Tibial artery (tissue), 4 donors: ENCODE results near the gene CD47.

ENCODE experiments used
- DNase-seq, 2 donors: peaks; one replicate each; pipeline ENCODE4 v3.0.0-alpha.2; 2019
- H3K27ac ChIP-seq, 2 donors: fragments of 200-600 bp; sonication (generic) in 1 of 2; 1 replicate in 1 of 2; 2 replicates in 1 of 2; pipeline ENCODE4 v1.5.1; 2018 to 2019; ENCODE audit warnings: mild to moderate bottlenecking in 1 of 2
- H3K27me3 ChIP-seq, 2 donors: fragments of 200-600 bp; sonication (generic) in 1 of 2; one replicate each; pipeline versions ENCODE4 v1.5.1 to v1.6.0; 2016 to 2019
- H3K36me3 ChIP-seq, 3 donors: fragments of 200-600 bp; sonication (generic) in 2 of 3; one replicate each; pipeline ENCODE4 v1.5.1; 2016 to 2019; ENCODE audit warnings: mild to moderate bottlenecking in 2 of 3
- H3K4me1 ChIP-seq, 4 donors: fragments of 200-600 bp; sonication (generic) in 2 of 4; 1 replicate in 3 of 4; 2 replicates in 1 of 4; pipeline ENCODE4 v1.5.1; 2016 to 2019
- H3K4me3 ChIP-seq, 2 donors: fragments of 200-600 bp; sonication (generic) in 1 of 2; 1 replicate in 1 of 2; 2 replicates in 1 of 2; pipeline ENCODE4 v1.5.1; 2018 to 2019; ENCODE audit warnings: mild to moderate bottlenecking in 2 of 2
- H3K9me3 ChIP-seq, 3 donors: fragments of 200-600 bp; sonication (generic) in 1 of 3; one replicate each; pipeline ENCODE4 v1.5.1; 2016 to 2019
- intact Hi-C: fragments of 100-400 bp; cut with DNase I; formaldehyde crosslinking; loops from one replicate; pipeline ENCODE4 v1.15.0; 2023; ENCODE audit warnings: low total_unique reads
- TF ChIP-seq, protein P1 (sequence below), 2 experiments: fragments of 200-600 bp in 1 of 2; fragments of 450-650 bp in 1 of 2; IDR thresholded peaks; one replicate each; pipeline ENCODE4 v1.5.1; 2017 to 2019; ENCODE audit warnings: antibody characterized with exemption in 2 of 2, mild to moderate bottlenecking in 1 of 2, moderate library complexity in 1 of 2

The CD47 gene

DNA sequence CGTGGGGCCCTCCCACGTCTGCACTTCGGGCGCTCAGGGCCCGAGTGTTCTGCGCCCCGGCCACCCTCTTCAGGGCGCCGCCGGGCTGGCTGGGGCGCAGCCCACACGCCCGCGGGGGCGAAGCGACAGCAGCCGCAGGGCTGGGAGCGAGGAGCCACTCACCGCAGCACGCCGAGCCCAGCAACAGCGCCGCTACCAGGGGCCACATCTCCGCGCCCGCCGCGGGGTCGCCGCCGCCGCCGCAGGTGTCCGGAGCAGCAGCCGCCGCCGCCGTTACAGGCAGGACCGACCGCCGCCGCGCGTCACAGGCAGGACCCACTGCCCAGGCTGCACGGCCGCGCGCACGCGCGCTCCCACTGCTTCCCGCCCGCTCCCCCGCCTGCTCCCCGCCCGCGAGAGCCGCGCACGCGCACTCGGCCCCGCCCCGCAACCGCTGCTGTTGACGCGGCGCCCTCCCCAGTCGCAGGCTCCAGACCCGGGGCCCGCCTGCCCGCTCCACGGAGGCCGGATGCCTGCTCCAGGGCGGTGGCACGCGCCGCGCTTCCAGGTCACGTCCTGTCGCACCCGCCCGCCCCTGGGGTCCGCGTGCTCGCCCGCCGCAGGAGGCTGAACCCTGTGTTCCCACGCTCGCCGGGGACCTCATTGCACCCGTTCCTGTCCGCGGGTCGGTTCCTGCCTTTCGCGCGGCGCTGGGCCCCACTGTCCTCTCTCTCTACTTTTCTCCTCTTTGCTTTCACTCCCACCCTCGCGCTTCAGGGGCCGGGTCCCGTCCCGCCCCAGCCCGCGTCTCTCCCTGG, at the start of gene CD47:
Gene CD47 (minus strand): TSS at position 331 of the 797 bp plus-strand sequence. CDS start 123 bp downstream, at position 208.
- no peaks in the 10 kb centered on the region for H3K27me3 ChIP-seq
- peak within 1 kb of the TSS; percentile 84 to 86 for H3K4me3 ChIP-seq
- intact Hi-C loops, result loop anchor here (10.0 kb wide), 2 partner anchors 166 to 856 kb away; no protein-coding TSS in a partner anchor
- H3K36me3 ChIP-seq, result peaks cover 0 to 3% (median 0%) of the 10 kb centered on the region in 3 donors
- TF ChIP-seq, protein P1, sequence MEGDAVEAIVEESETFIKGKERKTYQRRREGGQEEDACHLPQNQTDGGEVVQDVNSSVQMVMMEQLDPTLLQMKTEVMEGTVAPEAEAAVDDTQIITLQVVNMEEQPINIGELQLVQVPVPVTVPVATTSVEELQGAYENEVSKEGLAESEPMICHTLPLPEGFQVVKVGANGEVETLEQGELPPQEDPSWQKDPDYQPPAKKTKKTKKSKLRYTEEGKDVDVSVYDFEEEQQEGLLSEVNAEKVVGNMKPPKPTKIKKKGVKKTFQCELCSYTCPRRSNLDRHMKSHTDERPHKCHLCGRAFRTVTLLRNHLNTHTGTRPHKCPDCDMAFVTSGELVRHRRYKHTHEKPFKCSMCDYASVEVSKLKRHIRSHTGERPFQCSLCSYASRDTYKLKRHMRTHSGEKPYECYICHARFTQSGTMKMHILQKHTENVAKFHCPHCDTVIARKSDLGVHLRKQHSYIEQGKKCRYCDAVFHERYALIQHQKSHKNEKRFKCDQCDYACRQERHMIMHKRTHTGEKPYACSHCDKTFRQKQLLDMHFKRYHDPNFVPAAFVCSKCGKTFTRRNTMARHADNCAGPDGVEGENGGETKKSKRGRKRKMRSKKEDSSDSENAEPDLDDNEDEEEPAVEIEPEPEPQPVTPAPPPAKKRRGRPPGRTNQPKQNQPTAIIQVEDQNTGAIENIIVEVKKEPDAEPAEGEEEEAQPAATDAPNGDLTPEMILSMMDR (IDR thresholded peaks at IDR 0.05), result no peak
- no peaks in the 10 kb centered on the region for H3K9me3 ChIP-seq
- H3K27ac ChIP-seq, result peak within 1 kb of the TSS; percentile 82 to 92
- DNase-seq, result peak; percentile 91 to 96
- peaks cover 0 to 17% (median 0%) of the 10 kb centered on the region in 4 donors for H3K4me1 ChIP-seq

DNA sequence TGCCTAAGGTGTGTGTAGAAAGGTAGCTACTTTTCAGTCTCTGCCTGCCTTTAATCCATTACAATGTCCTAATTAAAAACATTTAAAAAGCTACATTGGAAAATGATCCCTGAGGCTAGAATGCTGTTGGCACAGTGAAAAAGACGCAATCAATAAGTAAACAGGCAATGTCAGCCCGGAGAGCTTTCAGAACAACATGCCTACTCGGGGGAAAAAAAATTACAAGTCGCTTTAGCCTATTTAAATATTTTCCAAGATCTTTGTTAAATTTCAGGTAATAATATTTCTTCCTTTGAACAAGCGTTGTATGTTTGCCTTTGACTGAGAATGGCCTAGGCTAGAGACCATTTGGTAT, 46.6 kb upstream of the CD47 start:
- H3K36me3 ChIP-seq, result no peaks in the 10 kb centered on the region
- intact Hi-C loops, result no loop called here
- no peaks in the 10 kb centered on the region for H3K27me3 ChIP-seq
- no peak overlapping the region for H3K4me3 ChIP-seq
- no peak overlapping the region for H3K27ac ChIP-seq
- H3K4me1 ChIP-seq, result peaks cover 0 to 10% (median 0%) of the 10 kb centered on the region in 4 donors
- no peaks in the 10 kb centered on the region for H3K9me3 ChIP-seq
- TF ChIP-seq, protein P1 (IDR thresholded peaks at IDR 0.05), result no peak
- no peak for DNase-seq

DNA sequence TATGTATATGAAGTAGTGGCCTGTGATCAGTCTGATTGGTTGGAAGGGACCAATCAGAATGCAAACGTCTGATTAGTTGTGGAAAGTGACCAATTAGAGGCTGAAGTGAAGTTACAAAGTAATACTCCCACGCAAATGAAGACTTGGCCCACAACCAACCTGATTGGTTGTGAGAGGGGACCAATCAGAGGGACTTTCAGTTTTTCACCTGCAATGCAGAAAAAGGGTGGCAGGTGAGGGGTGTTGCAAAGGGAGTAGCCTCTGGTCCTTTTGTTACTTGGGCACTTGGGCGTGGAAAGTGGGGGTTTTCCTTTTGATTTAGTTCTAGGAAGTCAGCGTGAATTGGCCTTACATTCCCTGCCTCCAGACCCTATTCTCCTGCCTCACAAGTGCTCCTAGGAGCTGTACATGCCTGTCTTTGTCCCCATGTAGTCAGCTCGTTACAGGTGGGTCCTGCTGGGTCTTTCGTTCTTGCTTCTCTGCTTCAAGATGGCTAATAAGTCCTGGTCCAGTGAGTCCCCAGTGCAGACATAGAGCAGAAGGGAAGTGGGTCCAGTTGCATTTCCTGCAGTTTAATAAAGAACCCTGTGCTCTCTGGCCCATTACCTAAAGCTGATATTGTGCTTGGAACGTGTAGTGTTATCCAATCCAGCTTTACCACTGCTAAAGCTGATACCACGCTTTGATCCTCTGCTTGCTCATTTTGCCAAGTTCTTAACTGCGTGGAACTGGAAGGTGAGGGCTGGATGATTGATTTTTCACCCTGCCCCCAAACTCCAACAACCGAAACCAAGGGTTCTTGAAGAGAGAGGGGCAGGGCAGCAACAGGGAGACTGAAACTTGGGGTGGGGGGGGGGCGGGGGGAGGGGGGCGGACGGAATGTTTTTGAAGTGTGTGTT, 46.0 kb upstream of the CD47 start:
- peaks cover 0 to 10% (median 0%) of the 10 kb centered on the region in 4 donors for H3K4me1 ChIP-seq
- no peaks in the 10 kb centered on the region for H3K9me3 ChIP-seq
- DNase-seq, result no peak
- TF ChIP-seq, protein P1 (IDR thresholded peaks at IDR 0.05), result no peak
- intact Hi-C loops, result no loop called here
- H3K36me3 ChIP-seq, result no peaks in the 10 kb centered on the region
- H3K4me3 ChIP-seq, result no peak overlapping the region
- no peaks in the 10 kb centered on the region for H3K27me3 ChIP-seq
- H3K27ac ChIP-seq, result no peak overlapping the region

DNA sequence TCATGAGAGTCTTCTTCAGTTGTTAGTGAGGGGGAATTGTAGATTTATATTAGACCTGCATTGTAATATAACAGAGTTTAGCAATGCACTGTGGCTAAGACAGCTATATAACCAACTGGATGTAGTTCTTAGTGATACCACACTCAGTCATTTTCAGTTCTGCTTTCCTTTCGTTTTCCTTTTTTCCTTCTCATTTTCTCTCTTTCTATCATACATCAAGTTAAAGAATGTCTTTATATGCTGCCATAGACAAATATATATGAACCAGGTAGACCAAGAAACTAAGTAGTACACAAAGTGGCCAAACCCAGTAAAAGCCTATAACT, 43.7 kb upstream of the CD47 start:
- intact Hi-C loops, result no loop called here
- Histone ChIP-seq H3K36me3 (no peaks in the 10 kb centered on the region), H3K27me3 (no peaks in the 10 kb centered on the region), H3K4me3 (no peak overlapping the region), H3K4me1 (peaks cover 0 to 22% (median 3%) of the 10 kb centered on the region in 4 donors), H3K9me3 (no peaks in the 10 kb centered on the region), H3K27ac (no peak overlapping the region)
- TF ChIP-seq, protein P1 (IDR thresholded peaks at IDR 0.05), result no peak
- DNase-seq, result no peak

DNA sequence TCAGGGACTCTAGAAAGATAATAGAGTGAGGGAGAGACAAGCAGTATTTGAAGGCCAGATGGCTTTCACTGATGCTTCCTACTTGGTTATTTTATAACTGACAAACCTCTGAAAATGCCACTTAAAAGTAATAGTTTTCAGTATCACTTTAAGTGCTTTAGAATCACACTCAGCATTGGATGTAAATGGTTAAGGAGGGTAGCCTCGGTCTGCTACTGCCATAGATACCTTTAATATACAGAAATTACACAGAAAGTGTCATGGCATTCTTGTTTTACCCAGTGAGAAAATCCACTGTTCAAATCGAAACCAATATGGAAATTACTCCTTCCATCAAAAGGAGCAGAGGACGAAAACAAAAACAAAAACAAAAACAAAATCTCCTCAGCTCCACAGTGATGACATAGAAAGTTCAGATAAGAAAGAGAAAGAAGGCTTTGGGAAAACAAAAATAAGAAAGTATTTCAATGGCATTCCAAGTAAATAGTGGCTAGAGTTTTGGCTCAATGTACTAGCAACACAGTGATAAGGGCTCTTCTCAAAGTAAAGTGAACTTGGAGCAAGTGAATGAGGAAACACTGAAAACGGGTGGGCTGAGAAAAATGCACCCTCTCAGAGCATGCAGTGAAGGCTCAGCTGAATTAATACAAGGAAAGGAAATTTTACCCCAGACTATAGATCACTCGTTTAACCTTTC, 43.2 kb upstream of the CD47 start:
- Histone ChIP-seq H3K27me3 (no peaks in the 10 kb centered on the region), H3K4me1 (peaks cover 0 to 22% (median 3%) of the 10 kb centered on the region in 4 donors), H3K9me3 (no peaks in the 10 kb centered on the region), H3K4me3 (no peak overlapping the region), H3K36me3 (no peaks in the 10 kb centered on the region), H3K27ac (no peak overlapping the region)
- intact Hi-C loops, result no loop called here
- TF ChIP-seq, protein P1 (IDR thresholded peaks at IDR 0.05), result no peak
- no peak for DNase-seq
